Gastrocnemius medialis (tissue), 4 donors: ENCODE data around the gene RPL29.

Experiments used
- CTCF ChIP-seq, 5 experiments: fragments of 450-650 bp in 3 of 5; fragments of 200-600 bp in 2 of 5; sonication (generic) in 2 of 5; IDR thresholded peaks in 4 of 5; conservative IDR thresholded peaks in 1 of 5; 1 replicate in 4 of 5; 2 replicates in 1 of 5; pipeline ENCODE4 v1.5.1; 2016 to 2019; ENCODE audit warnings: antibody characterized with exemption in 5 of 5, mild to moderate bottlenecking in 3 of 5, moderate library complexity in 3 of 5
- POLR2A ChIP-seq, 2 donors: fragments of 450-650 bp; IDR thresholded peaks; one replicate each; pipeline ENCODE4 v1.6.1; 2017; ENCODE audit warnings: antibody characterized with exemption in 2 of 2, mild to moderate bottlenecking in 2 of 2, moderate library complexity in 2 of 2

DNA sequence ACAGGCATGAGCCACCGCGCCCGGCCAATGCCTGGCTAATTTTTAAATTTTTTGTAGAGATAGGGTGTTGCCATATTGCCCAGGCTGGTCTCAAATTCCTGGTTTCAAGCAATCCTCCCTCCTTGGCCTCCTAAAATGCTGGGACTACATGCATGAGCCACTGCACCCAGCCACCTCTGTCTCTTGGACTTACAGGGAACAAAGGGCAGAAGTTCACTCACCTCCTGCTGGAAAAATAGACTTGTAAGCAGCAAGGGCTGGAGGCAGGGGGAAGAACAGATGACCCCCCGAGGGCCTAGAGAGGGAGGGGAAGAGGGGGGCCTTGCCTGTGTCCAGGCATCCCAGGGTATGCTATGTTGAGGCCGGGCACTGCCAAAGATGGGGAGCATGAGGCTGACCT is 38.5 kb upstream of the RPL29 start:
- TF ChIP-seq CTCF (IDR thresholded peaks at IDR 0.05 in 4 of 5, conservative IDR thresholded peaks at IDR 0.05 in 1 of 5) (no peak), POLR2A (IDR thresholded peaks at IDR 0.05) (no peak)
